ENCODE measurements around the gene MYO3B. TPM values are rescaled to one million over a fixed set of nuclear protein-coding genes. Genes with fewer than 3 reads are reported as not detected.

MYO3B gene
- total and polyA plus RNA-seq, 4 donors = 0.50 to 0.61 (median 0.53) TPM

DNA sequence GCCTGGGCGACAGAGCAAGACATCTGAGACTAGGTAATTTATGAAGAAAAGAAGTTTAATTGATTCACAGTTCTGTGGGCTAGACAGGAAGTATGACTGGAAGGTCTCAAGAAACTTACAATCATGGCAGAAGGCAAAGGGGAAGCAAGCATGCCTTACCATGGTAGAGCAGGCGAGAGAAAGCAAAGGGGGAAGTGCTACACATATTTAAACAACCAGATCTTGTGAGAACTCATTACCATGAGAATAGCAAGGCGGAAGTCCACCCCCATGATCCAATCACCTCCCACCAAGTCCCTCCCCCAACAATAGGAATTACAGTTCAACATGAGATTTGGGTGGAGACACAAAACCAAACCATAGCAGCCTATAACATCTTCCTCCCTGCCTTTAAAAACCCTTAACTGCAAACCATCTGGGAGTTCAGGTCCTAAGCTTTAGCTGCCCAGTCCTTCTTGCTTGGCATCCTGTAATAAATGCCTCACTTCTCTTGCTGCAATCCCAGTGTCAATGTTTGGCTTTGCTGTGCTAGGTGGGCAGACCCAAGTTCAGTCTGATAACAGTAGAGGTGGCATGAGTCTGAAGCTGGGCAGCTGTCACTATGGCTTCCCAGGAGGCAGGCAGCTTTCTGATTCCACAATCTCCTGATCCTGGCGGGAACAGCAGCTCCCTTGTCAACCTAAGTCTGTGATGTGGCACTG is 526.0 kb downstream of the MYO3B start:
- Histone ChIP-seq H3K9me3 (ENCODE audit: control insufficient read depth, insufficient read depth, low read length) (no peaks in the 10 kb centered on the region), H3K36me3 (ENCODE audit: control insufficient read depth, insufficient read depth, low read length) (no peaks in the 10 kb centered on the region), H3K27ac (ENCODE audit: low read depth, low read length) (no peak overlapping the region), H3K4me1 (ENCODE audit: control insufficient read depth, insufficient read depth, low read length) (no peaks in the 10 kb centered on the region), H3K4me3 (ENCODE audit: low read depth, low read length) (no peak overlapping the region), H3K27me3 (ENCODE audit: control insufficient read depth, insufficient read depth, low read length) (peaks cover 6% of the 10 kb centered on the region)
- DNase-seq (ENCODE audit: low read depth in 4 of 6, low spot score in 6 of 6) = no peak
- 69% methylated on average over 2 of the region's 4 CpGs for whole genome bisulfite sequencing (ENCODE audit: insufficient coverage)

Small RNAs within 50 kb of the gene (small RNA-seq; reads per million reads assigned to genes)
- gene RF02271 (ENCODE audit: low replicate concordance) = not detected
